ENCODE measurements around the gene CUL9.
A peak's percentile ranks its signal among the peaks of the same experiment; 100 is the strongest.
"Not testable (repeated sequence)": the region's sequence is repeated elsewhere in the genome, so short reads cannot be mapped to it uniquely, and the experiment has no call there.

CUL9 gene

DNA sequence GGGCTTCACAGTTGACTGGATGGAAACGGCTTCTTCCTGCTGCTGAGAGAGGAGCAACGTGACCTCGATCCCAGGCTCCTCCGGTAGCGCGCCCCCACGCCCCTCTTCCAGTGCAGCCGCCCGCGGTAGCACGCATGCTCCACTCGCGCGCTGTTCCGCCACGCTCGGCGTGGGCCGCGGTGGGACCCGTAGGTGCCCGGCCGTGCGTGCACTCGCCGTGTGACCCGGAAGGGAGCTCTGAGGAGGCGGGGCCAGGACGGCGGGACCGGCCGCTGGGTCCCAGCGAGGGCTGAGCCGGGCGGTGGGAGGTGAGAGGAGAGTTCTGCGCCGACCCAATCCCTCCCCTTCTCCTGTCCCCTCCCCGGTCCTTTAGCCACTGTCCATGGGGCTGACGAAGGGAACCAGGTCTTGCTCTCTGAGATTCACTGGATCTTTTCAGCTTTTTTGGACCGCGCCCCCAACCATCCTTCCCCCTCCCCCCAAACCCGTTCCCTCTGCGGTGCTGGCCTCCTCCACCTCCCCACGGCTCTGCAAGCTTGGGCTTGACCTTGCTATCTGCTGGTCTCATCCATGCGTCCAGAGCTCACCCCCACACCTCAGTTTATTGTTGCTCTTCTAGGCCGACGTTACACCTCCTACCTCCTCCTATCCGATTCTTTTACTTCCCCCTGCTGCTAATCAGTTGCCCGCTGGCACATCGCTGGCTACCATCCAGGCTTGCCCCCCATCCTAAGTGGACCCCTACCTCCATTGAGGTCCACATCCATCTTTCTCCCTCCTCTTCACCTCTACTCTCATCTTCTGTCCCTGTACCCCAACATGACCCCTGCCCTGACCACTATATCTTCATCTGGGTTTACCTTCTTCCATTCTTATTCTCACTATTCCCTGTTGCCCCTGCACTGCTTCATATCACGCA is at the start of gene CUL9:
CUL9 (plus strand) TSS at position 255 of the 919 bp plus-strand sequence. CDS start 2,115 bp downstream, outside the sequence.
- DNase-seq (ENCODE audit: insufficient read length, low spot score) (peak; percentile 91), FAIRE-seq (no peak)

DNA sequence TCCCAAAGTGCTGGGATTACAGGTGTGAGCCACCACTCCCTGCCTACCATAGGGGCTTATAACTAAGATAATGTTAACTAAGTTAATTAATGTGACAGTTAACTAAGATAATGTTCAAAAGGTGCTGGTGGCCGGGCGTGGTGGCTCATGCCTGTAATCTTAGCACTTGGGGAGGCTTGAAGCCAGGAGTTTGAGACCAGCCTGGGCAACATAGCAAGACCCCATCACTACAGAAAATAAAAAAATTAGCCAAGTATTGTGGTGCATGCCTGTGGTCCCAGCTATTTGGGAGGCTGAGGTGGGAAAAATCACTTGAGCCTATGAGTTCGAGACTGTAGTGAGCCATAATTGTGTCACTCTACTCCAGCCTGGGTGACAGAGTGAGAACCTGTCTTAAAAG is 43.7 kb upstream of the CUL9 start:
- no peak for FAIRE-seq
- TF ChIP-seq, protein P1, sequence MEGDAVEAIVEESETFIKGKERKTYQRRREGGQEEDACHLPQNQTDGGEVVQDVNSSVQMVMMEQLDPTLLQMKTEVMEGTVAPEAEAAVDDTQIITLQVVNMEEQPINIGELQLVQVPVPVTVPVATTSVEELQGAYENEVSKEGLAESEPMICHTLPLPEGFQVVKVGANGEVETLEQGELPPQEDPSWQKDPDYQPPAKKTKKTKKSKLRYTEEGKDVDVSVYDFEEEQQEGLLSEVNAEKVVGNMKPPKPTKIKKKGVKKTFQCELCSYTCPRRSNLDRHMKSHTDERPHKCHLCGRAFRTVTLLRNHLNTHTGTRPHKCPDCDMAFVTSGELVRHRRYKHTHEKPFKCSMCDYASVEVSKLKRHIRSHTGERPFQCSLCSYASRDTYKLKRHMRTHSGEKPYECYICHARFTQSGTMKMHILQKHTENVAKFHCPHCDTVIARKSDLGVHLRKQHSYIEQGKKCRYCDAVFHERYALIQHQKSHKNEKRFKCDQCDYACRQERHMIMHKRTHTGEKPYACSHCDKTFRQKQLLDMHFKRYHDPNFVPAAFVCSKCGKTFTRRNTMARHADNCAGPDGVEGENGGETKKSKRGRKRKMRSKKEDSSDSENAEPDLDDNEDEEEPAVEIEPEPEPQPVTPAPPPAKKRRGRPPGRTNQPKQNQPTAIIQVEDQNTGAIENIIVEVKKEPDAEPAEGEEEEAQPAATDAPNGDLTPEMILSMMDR (IDR thresholded peaks at IDR 0.05; ENCODE audit: insufficient read depth, missing control alignments): no peak
- no peak for DNase-seq (ENCODE audit: insufficient read length, low spot score)

More for the DNA sequence above, at the start of gene CUL9:
- TF ChIP-seq, protein P1 (IDR thresholded peaks at IDR 0.05; ENCODE audit: insufficient read depth, missing control alignments): no peak

- not testable (repeated sequence) for FAIRE-seq; DNase-seq (ENCODE audit: insufficient read length, low spot score)
Measured at GRCh38 chr6:43139973-43140372, 42.0 kb upstream of the CUL9 start.

DNA sequence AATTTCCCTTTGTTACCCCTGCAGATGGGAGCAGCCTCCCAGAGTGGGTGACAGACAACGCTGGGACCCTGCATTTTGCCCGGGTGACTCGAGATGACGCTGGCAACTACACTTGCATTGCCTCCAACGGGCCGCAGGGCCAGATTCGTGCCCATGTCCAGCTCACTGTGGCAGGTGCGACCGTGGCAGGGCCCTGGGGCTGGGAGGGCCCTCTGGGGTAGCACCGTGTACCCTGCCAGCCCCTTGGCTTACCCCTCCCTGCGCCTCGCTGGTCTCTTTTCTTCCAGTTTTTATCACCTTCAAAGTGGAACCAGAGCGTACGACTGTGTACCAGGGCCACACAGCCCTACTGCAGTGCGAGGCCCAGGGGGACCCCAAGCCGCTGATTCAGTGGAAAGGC is 40.4 kb upstream of the CUL9 start:
- TF ChIP-seq, protein P1 (IDR thresholded peaks at IDR 0.05; ENCODE audit: insufficient read depth, missing control alignments): no peak
- FAIRE-seq (no peak), DNase-seq (ENCODE audit: insufficient read length, low spot score) (no peak)

DNA sequence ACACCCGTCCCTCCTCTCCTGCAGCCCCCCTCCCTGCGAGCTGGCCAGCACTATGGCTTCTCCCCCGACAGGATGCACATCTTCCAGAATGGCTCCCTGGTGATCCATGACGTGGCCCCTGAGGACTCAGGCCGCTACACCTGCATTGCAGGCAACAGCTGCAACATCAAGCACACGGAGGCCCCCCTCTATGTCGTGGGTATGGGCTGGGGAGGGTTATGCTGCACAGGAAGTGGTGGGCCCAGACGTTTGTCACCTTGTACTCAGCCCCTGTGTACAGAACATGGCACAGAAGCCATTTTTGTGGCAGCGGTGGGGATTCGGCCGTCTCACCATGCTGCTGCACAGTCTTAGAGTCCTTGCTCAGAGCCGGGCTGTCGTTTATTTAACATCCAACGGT is 39.9 kb upstream of the CUL9 start:
- DNase-seq (ENCODE audit: insufficient read length, low spot score): no peak
- no peak for FAIRE-seq
- TF ChIP-seq, protein P1 (IDR thresholded peaks at IDR 0.05; ENCODE audit: insufficient read depth, missing control alignments): no peak

- no peak for FAIRE-seq
- DNase-seq (ENCODE audit: insufficient read length, low spot score): peak; percentile 95
- TF ChIP-seq, protein P1 (IDR thresholded peaks at IDR 0.05; ENCODE audit: insufficient read depth, missing control alignments): peak; percentile 87
Measured at GRCh38 chr6:43143235-43144128, 38.5 kb upstream of the CUL9 start.

DNA sequence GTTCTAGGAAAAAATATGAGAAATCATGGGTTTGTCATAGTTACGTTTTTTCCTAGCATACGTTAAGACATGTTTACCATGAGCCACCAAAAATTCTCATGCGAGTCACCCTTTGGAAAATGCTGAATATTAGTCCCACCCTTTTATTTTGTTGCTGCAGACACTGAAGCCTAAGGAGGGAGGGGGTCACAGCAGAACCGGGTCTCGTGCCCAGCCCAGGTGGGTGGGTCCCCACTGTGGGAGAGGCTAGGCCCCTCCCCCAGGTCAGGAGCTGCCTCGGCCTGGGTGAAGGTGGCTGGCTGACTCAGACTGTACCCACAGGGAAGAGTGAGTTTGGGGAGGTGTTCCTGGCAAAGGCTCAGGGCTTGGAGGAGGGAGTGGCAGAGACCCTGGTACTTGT is 37.1 kb upstream of the CUL9 start:
- TF ChIP-seq, protein P1 (IDR thresholded peaks at IDR 0.05; ENCODE audit: insufficient read depth, missing control alignments): no peak
- DNase-seq (ENCODE audit: insufficient read length, low spot score): no peak
- FAIRE-seq: no peak
